Measurements from ENCODE around the gene OTOP1.

DNA sequence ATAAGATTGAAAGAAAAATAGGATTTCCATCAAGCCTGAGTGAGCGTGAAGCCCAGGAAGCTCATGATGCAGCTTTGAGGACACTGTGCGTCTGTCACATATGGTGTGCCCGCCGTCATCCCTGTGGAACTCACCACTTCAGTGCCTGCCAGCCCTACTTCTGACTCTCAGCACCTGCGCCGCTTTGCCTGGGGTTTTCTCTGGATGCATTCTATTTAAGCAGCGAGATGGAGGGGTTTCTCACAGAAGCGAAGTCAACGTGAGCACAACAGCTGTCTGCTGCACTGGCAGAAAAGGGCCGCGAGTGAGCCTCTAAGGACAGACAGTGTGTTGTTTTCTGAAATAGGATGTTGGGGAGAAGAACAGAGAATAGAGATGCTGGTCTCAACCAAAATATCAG lies 27.5 kb upstream of the OTOP1 start:
- no peak for TF ChIP-seq POLR2AphosphoS5 (IDR thresholded peaks at IDR 0.05; ENCODE audit: low read depth)
- TF ChIP-seq EZH2 (IDR thresholded peaks at IDR 0.05; ENCODE audit: low read depth, unreplicated experiment): no peak
